SK-N-SH (cell line): ENCODE measurements around the gene PPP2R2B.

Experiments used
- CTCF ChIP-seq: fragments of 200-600 bp; sonication (generic); IDR thresholded peaks from 2 replicates; pipeline ENCODE4 v1.6.1; 2017; ENCODE audit warnings: antibody characterized with exemption, mild to moderate bottlenecking, moderate library complexity
- EP300 ChIP-seq, 2 experiments: IDR thresholded peaks; 2 replicates each; pipeline versions ENCODE4 v1.4.0 to v1.6.1; 2012; ENCODE audit warnings: borderline replicate concordance in 1 of 2, low read depth in 1 of 2, low read length in 1 of 2
- EZH2phosphoT487 ChIP-seq: fragments of 200-600 bp; sonication (generic); IDR thresholded peaks from 2 replicates; pipeline ENCODE4 v1.6.1; 2017; ENCODE audit warnings: low read depth, mixed run types, mild to moderate bottlenecking, antibody characterized with exemption, moderate library complexity, borderline replicate concordance
- GABPA ChIP-seq: IDR thresholded peaks from 2 replicates; pipeline ENCODE4 v1.4.0; 2012; ENCODE audit warnings: low read depth, mild to moderate bottlenecking
- IRF3 ChIP-seq: fragments of 150-350 bp; IDR thresholded peaks from 2 replicates; pipeline ENCODE4 v1.6.1; 2016; ENCODE audit warnings: mild to moderate bottlenecking, low read depth, low read length
- JUND ChIP-seq: IDR thresholded peaks from 2 replicates; pipeline ENCODE4 v1.4.0; 2012
- NRF1 ChIP-seq: IDR thresholded peaks from 2 replicates; pipeline ENCODE4 v1.6.1; 2012; ENCODE audit warnings: low read depth, mild to moderate bottlenecking, low read length
- POLR2AphosphoS5 ChIP-seq: IDR thresholded peaks from 2 replicates; pipeline ENCODE4 v1.6.1; 2012; ENCODE audit warnings: low read depth, low read length
- RCOR1 ChIP-seq: fragments of 150-350 bp; IDR thresholded peaks from 2 replicates; pipeline ENCODE4 v1.6.1; 2017; ENCODE audit warnings: antibody characterized with exemption, low read length
- RFX5 ChIP-seq: IDR thresholded peaks from 2 replicates; pipeline ENCODE4 v1.6.1; 2012; ENCODE audit warnings: mild to moderate bottlenecking, improper control_type of control experiment, low read length
- RXRA ChIP-seq: IDR thresholded peaks from 2 replicates; pipeline ENCODE4 v1.4.0; 2012; ENCODE audit warnings: low read depth, mild to moderate bottlenecking, borderline replicate concordance
- TAF1 ChIP-seq: IDR thresholded peaks from 2 replicates; pipeline ENCODE4 v1.6.1; 2012; ENCODE audit warnings: low read depth, mild to moderate bottlenecking, low read length, moderate library complexity, borderline replicate concordance
- USF1 ChIP-seq: IDR thresholded peaks from 2 replicates; pipeline ENCODE4 v1.4.0; 2012; ENCODE audit warnings: low read depth, borderline replicate concordance
- ZBTB33 ChIP-seq: IDR thresholded peaks from 2 replicates; pipeline ENCODE4 v1.4.0; 2012; ENCODE audit warnings: low read depth, borderline replicate concordance

GRCh38 chr5:146878476-146879172, at the start of gene PPP2R2B:
- TF ChIP-seq CTCF (no peak), EZH2phosphoT487 (no peak), TAF1 (no peak), POLR2AphosphoS5 (0 out of 2 replicates have a peak, but pooled peaks have one; percentile 33), RXRA (no peak), GABPA (no peak), RFX5 (no peak), JUND (no peak), NRF1 (no peak), RCOR1 (no peak), USF1 (no peak), IRF3 (no peak), ZBTB33 (no peak), EP300 (IDR thresholded peaks at IDR 0.05; ENCODE audit: borderline replicate concordance in 1 of 2, low read depth in 1 of 2, low read length in 1 of 2) (no peak)
